HFFc6 (cell line): ENCODE measurements around the gene TSPAN9. TPM values are rescaled to one million over a fixed set of nuclear protein-coding genes. Genes with fewer than 3 reads are reported as not detected.

Experiments
- DNase-seq: peaks from one replicate; pipeline ENCODE4 v3.0.0-alpha.2; 2018
- H3K27ac Mint-ChIP-seq: 2 replicates; pipeline ENCODE4 v1.8.0; 2020; ENCODE audit warnings: mild to moderate bottlenecking, mixed read lengths
- H3K27me3 Mint-ChIP-seq: 2 replicates; pipeline ENCODE4 v1.8.0; 2021; ENCODE audit warnings: mild to moderate bottlenecking, moderate library complexity, mixed read lengths; ENCODE audit not compliant: insufficient read depth
- H3K36me3 Mint-ChIP-seq: 2 replicates; pipeline ENCODE4 v1.8.0; 2021; ENCODE audit warnings: low read depth, mixed read lengths
- H3K4me1 Mint-ChIP-seq: 2 replicates; pipeline ENCODE4 v1.8.0; 2020; ENCODE audit warnings: low read depth, mixed read lengths
- H3K4me3 Mint-ChIP-seq: 2 replicates; pipeline ENCODE4 v1.8.0; 2020; ENCODE audit warnings: mild to moderate bottlenecking, moderate library complexity, mixed read lengths
- H3K9me3 Mint-ChIP-seq: 2 replicates; pipeline ENCODE4 v1.8.0; 2020; ENCODE audit warnings: mild to moderate bottlenecking, mixed read lengths
- total RNA-seq, 6 experiments: library from RNA; stranded (reverse); fragmentation: NEBNext Ultra II Directional; extraction: Animal tissue kit (Norgen Biotek cat#: 25700); gene quantifications; 2 replicates in 1 of 6; 3 replicates in 5 of 6; pipeline ENCODE4 v1.2.3, GENCODE V29; 2021
- TF ChIP-seq, protein P1 (sequence below): fragments of 200-600 bp; sonication (generic); IDR thresholded peaks from 2 replicates; pipeline ENCODE4 v1.5.0; 2021; ENCODE audit warnings: antibody characterized with exemption, mild to moderate bottlenecking

TSPAN9 gene
- total RNA-seq, 6 experiments from 2014 or later, result 18.1 to 35.8 (median 22.7) TPM

DNA sequence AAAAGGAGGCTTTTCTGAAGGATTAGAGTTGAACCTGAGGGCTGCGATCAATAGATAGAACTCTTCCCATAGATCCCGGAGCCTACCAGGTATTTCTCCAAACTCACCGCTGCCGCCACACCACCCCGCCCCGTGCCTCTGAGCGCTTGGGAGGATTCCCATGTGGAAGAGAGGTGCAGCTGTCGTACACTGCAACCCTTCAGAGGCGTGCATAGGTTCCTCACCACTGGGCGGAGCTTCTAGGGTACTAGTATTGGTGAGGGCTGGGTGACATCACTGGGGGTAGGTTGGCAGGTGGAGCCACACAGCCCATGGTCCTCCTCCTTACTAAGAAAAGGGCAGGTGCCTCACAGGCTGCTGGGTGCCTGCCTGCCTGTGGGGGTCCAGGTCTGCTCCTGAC lies 127.0 kb downstream of the TSPAN9 start:
- TF ChIP-seq, protein P1, sequence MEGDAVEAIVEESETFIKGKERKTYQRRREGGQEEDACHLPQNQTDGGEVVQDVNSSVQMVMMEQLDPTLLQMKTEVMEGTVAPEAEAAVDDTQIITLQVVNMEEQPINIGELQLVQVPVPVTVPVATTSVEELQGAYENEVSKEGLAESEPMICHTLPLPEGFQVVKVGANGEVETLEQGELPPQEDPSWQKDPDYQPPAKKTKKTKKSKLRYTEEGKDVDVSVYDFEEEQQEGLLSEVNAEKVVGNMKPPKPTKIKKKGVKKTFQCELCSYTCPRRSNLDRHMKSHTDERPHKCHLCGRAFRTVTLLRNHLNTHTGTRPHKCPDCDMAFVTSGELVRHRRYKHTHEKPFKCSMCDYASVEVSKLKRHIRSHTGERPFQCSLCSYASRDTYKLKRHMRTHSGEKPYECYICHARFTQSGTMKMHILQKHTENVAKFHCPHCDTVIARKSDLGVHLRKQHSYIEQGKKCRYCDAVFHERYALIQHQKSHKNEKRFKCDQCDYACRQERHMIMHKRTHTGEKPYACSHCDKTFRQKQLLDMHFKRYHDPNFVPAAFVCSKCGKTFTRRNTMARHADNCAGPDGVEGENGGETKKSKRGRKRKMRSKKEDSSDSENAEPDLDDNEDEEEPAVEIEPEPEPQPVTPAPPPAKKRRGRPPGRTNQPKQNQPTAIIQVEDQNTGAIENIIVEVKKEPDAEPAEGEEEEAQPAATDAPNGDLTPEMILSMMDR, result no peak
- no peak overlapping the region for H3K4me3 Mint-ChIP-seq
- no peaks in the 10 kb centered on the region for H3K36me3 Mint-ChIP-seq
- DNase-seq, result no peak
- H3K27me3 Mint-ChIP-seq, result peaks cover 10% of the 10 kb centered on the region
- H3K27ac Mint-ChIP-seq, result no peak overlapping the region
- H3K9me3 Mint-ChIP-seq, result no peaks in the 10 kb centered on the region
- H3K4me1 Mint-ChIP-seq, result peaks cover 23% of the 10 kb centered on the region

GRCh38 chr12:3204730-3205531 lies 127.8 kb downstream of the TSPAN9 start:
- Mint-ChIP-seq H3K9me3 (no peaks in the 10 kb centered on the region), H3K36me3 (no peaks in the 10 kb centered on the region), H3K4me1 (peaks cover 23% of the 10 kb centered on the region), H3K27me3 (peaks cover 8% of the 10 kb centered on the region; the same call in 1 of the 2 replicates), H3K4me3 (no peak overlapping the region), H3K27ac (no peak overlapping the region)
- no peak for DNase-seq
- TF ChIP-seq, protein P1, result no peak

- Mint-ChIP-seq H3K36me3 (no peaks in the 10 kb centered on the region), H3K27me3 (peaks cover 7% of the 10 kb centered on the region; the same call in 1 of the 2 replicates), H3K4me1 (peaks cover 23% of the 10 kb centered on the region), H3K27ac (no peak overlapping the region), H3K9me3 (no peaks in the 10 kb centered on the region), H3K4me3 (no peak overlapping the region)
- no peak for DNase-seq
- TF ChIP-seq, protein P1, result no peak
These were observed 128.8 kb downstream of the TSPAN9 start for GRCh38 chr12:3205742-3206519.

DNA sequence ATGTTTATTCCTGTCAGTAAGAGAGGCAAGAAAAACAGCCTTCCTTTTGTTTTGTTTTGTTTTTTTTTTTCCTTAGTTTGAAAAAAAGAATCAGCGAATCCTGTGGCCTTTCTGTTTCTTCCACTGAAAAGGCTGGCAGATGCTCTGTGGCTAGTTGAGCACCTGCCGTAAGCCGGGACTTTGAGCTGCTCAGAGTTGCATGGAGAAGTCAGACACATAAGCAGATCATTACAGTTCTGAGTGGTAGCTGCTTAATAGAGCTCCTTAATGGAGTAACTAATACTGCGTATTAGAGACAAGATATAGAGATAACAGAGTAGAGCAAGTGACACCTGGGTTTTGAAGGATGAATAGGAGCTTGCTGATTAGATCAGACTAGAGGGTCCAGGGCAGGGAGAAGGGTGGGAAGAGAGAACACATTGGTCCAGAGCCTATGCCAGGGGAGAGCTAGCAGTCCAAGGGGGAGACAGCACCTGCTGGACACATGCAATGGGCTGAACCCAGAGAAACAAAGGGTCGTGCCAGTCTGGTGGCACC lies 129.4 kb downstream of the TSPAN9 start:
- no peak for DNase-seq
- H3K4me3 Mint-ChIP-seq, result no peak overlapping the region
- TF ChIP-seq, protein P1, result no peak
- H3K27ac Mint-ChIP-seq, result no peak overlapping the region
- H3K27me3 Mint-ChIP-seq, result peaks cover 5% of the 10 kb centered on the region; the same call in 1 of the 2 replicates
- peaks cover 17% of the 10 kb centered on the region for H3K4me1 Mint-ChIP-seq
- no peaks in the 10 kb centered on the region for H3K9me3 Mint-ChIP-seq
- no peaks in the 10 kb centered on the region for H3K36me3 Mint-ChIP-seq

- DNase-seq, result no peak
- H3K27ac Mint-ChIP-seq, result no peak overlapping the region
- peaks cover 2% of the 10 kb centered on the region; the same call in 1 of the 2 replicates for H3K27me3 Mint-ChIP-seq
- TF ChIP-seq, protein P1, result no peak
- H3K9me3 Mint-ChIP-seq, result no peaks in the 10 kb centered on the region
- peaks cover 17% of the 10 kb centered on the region for H3K4me1 Mint-ChIP-seq
- H3K4me3 Mint-ChIP-seq, result no peak overlapping the region
- H3K36me3 Mint-ChIP-seq, result no peaks in the 10 kb centered on the region
These were observed 130.0 kb downstream of the TSPAN9 start for GRCh38 chr12:3207175-3207574.
